H1 (cell line): ENCODE measurements around the gene MYH11. TPM values are rescaled to one million over a fixed set of nuclear protein-coding genes. Genes with fewer than 3 reads are reported as not detected.

Experiments used
- CTCF ChIA-PET: fragments of 300-600 bp; sonication (Branson Sonifier 250); formaldehyde crosslinking; loops from one replicate; lab custom pipeline; 2021; ENCODE audit not compliant: partially characterized antibody; lab: Charles Lee
- POLR2A ChIA-PET: fragments of 300-600 bp; sonication (Branson Sonifier 250); formaldehyde crosslinking; loops from one replicate; lab custom pipeline; 2021; ENCODE audit warnings: inconsistent platforms; ENCODE audit not compliant: partially characterized antibody; lab: Charles Lee
- DNase-seq, 2 experiments: peaks; one replicate each; pipeline versions ENCODE4 v3.0.0 to v3.0.0-alpha.2; 2010 to 2022; ENCODE audit warnings: low spot score in 2 of 2, low read depth in 1 of 2, mixed read lengths in 1 of 2
- FAIRE-seq: peaks from 2 replicates; lab custom pipeline; 2011; peaks lifted over from hg19 to GRCh38; lab: Jason Lieb, UNC
- H2AFZ ChIP-seq: 2 replicates; pipeline ENCODE4 v1.8.1; 2012; ENCODE audit warnings: low read length, inconsistent platforms
- H2AK5ac ChIP-seq: 2 replicates; pipeline ENCODE4 v1.6.1; 2013; ENCODE audit warnings: low read depth, low read length
- H2BK120ac ChIP-seq: replicated peaks from 2 replicates; pipeline ENCODE3; 2013; ENCODE audit warnings: low read depth, low read length, inconsistent platforms
- H2BK12ac ChIP-seq: 2 replicates; pipeline ENCODE4 v1.6.1; 2013; ENCODE audit warnings: low read depth, low read length
- H2BK15ac ChIP-seq: 2 replicates; pipeline ENCODE4 v1.6.1; 2013; ENCODE audit warnings: low read length
- H2BK20ac ChIP-seq: 2 replicates; pipeline ENCODE4 v1.6.1; 2013; ENCODE audit warnings: low read length
- H2BK5ac ChIP-seq: 2 replicates; pipeline ENCODE4 v1.6.1; 2013; ENCODE audit warnings: low read depth, low read length
- H3K14ac ChIP-seq: 2 replicates; pipeline ENCODE4 v1.6.1; 2013; ENCODE audit warnings: inconsistent platforms; ENCODE audit not compliant: insufficient read length
- H3K18ac ChIP-seq: 2 replicates; pipeline ENCODE4 v1.6.1; 2013; ENCODE audit warnings: low read length; ENCODE audit errors: extremely low read depth
- H3K23ac ChIP-seq: 2 replicates; pipeline ENCODE4 v1.6.1; 2013; ENCODE audit warnings: inconsistent platforms; ENCODE audit not compliant: insufficient read length
- H3K23me2 ChIP-seq: 2 replicates; pipeline ENCODE4 v1.6.1; 2013; ENCODE audit warnings: low read depth, low read length
- H3K27ac ChIP-seq: 2 replicates; pipeline ENCODE4 v1.6.1; 2011; ENCODE audit warnings: low read depth, low read length, inconsistent platforms
- H3K27me3 ChIP-seq, 4 experiments: replicated peaks in 1 of 4; 1 replicate in 1 of 4; 2 replicates in 3 of 4; pipeline versions ENCODE4 v1.6.1 to v1.8.1; 2011 to 2013; ENCODE audit warnings: low read length in 3 of 4, mild to moderate bottlenecking in 3 of 4, inconsistent platforms in 2 of 4, mixed read lengths in 2 of 4, moderate library complexity in 1 of 4; ENCODE audit not compliant: control insufficient read depth in 3 of 4, insufficient read depth in 3 of 4; ENCODE audit errors: extremely low read depth in 1 of 4
- H3K36me3 ChIP-seq, 4 experiments: 2 replicates each; pipeline versions ENCODE4 v1.6.1 to v1.8.1; 2011 to 2013; ENCODE audit warnings: mild to moderate bottlenecking in 4 of 4, low read length in 3 of 4, moderate library complexity in 2 of 4, control low read depth in 1 of 4, inconsistent platforms in 1 of 4; ENCODE audit not compliant: insufficient read depth in 4 of 4, control insufficient read depth in 2 of 4
- H3K4ac ChIP-seq: replicated peaks from 2 replicates; pipeline ENCODE3; 2013; ENCODE audit warnings: low read length, low read depth, mixed read lengths, inconsistent platforms; ENCODE audit not compliant: insufficient read length
- H3K4me1 ChIP-seq, 4 experiments: replicated peaks in 1 of 4; 1 replicate in 1 of 4; 2 replicates in 3 of 4; pipeline versions ENCODE4 v1.6.1 to v1.8.1; 2011 to 2013; ENCODE audit warnings: low read length in 3 of 4, inconsistent platforms in 2 of 4, mixed read lengths in 1 of 4; ENCODE audit not compliant: insufficient read depth in 4 of 4, control insufficient read depth in 3 of 4
- H3K4me2 ChIP-seq, 2 experiments: 2 replicates each; pipeline versions ENCODE4 v1.6.1 to v1.8.1; 2011 to 2013; ENCODE audit warnings: low read depth in 2 of 2, low read length in 2 of 2, control low read depth in 1 of 2, inconsistent platforms in 1 of 2, mild to moderate bottlenecking in 1 of 2; ENCODE audit not compliant: insufficient read depth in 1 of 2
- H3K4me3 ChIP-seq, 4 experiments: fragments of 200-600, 300-600 bp in 1 of 4; sonication (generic), shearing (Covaris generic), sonication (Bioruptor Twin) in 1 of 4; 2 replicates each; pipeline versions ENCODE4 v1.5.1 to v1.8.1; 2011 to 2016; ENCODE audit warnings: low read length in 4 of 4, low read depth in 3 of 4, control low read depth in 2 of 4, inconsistent platforms in 2 of 4, mild to moderate bottlenecking in 2 of 4, mixed read lengths in 1 of 4, moderate library complexity in 1 of 4; ENCODE audit not compliant: insufficient read depth in 2 of 4; ENCODE audit errors: extremely low read depth in 1 of 4
- H3K56ac ChIP-seq: replicated peaks from 2 replicates; pipeline ENCODE3; 2013; ENCODE audit warnings: low read depth, mild to moderate bottlenecking, mixed read lengths, low read length, inconsistent platforms; ENCODE audit not compliant: insufficient read length
- H3K79me1 ChIP-seq: 2 replicates; pipeline ENCODE4 v1.6.1; 2013; ENCODE audit warnings: low read depth, low read length, control low read depth
- H3K79me2 ChIP-seq, 2 experiments: 2 replicates each; pipeline versions ENCODE4 v1.6.1 to v1.8.1; 2012 to 2013; ENCODE audit warnings: low read length in 2 of 2, mild to moderate bottlenecking in 2 of 2, inconsistent platforms in 1 of 2; ENCODE audit not compliant: insufficient read depth in 2 of 2, control insufficient read depth in 1 of 2
- H3K9ac ChIP-seq, 4 experiments: replicated peaks in 1 of 4; 1 replicate in 1 of 4; 2 replicates in 3 of 4; pipeline versions ENCODE4 v1.6.1 to v1.8.1; 2011 to 2013; ENCODE audit warnings: low read depth in 3 of 4, low read length in 3 of 4, control low read depth in 2 of 4, mild to moderate bottlenecking in 2 of 4, moderate library complexity in 2 of 4, inconsistent platforms in 1 of 4; ENCODE audit errors: extremely low read depth in 1 of 4
- H3K9me3 ChIP-seq, 2 experiments: 2 replicates each; pipeline versions ENCODE4 v1.6.1 to v1.8.1; 2012 to 2013; ENCODE audit warnings: mild to moderate bottlenecking in 2 of 2, moderate library complexity in 2 of 2, control low read depth in 1 of 2, inconsistent platforms in 1 of 2, low read depth in 1 of 2, low read length in 1 of 2, mixed read lengths in 1 of 2; ENCODE audit not compliant: insufficient read depth in 2 of 2
- H4K20me1 ChIP-seq, 2 experiments: replicated peaks in 1 of 2; 2 replicates each; pipeline versions ENCODE3 to v1.8.1; 2011 to 2013; ENCODE audit warnings: inconsistent platforms in 2 of 2, low read length in 2 of 2, mild to moderate bottlenecking in 1 of 2; ENCODE audit not compliant: insufficient read depth in 2 of 2, control insufficient read depth in 1 of 2
- H4K5ac ChIP-seq: 2 replicates; pipeline ENCODE4 v1.6.1; 2013; ENCODE audit warnings: low read length, low read depth, mixed read lengths, inconsistent platforms; ENCODE audit not compliant: insufficient read length
- H4K8ac ChIP-seq: 2 replicates; pipeline ENCODE4 v1.8.0; 2013; ENCODE audit warnings: mild to moderate bottlenecking, moderate library complexity, low read length, inconsistent platforms; ENCODE audit not compliant: insufficient read depth; ENCODE audit errors: extremely low read depth
- H4K91ac ChIP-seq: replicated peaks from 2 replicates; pipeline ENCODE3; 2013; ENCODE audit warnings: low read length, mixed read lengths, inconsistent platforms; ENCODE audit not compliant: insufficient read length
- CTCF ChIP-seq, 3 experiments: IDR thresholded peaks; 1 replicate in 2 of 3; 2 replicates in 1 of 3; pipeline versions ENCODE4 v1.5.1 to v1.6.1; 2011; ENCODE audit warnings: low read length in 3 of 3, mild to moderate bottlenecking in 3 of 3, inconsistent platforms in 2 of 3, low read depth in 1 of 3, moderate library complexity in 1 of 3; ENCODE audit not compliant: insufficient read depth in 1 of 3; ENCODE audit errors: control extremely low read depth in 1 of 3
- WGBS, 2 experiments: shearing (Covaris generic) in 1 of 2; methylation state at CpG; one replicate each; pipeline versions ENCODE4 v1.1.6 to v1.1.7; 2013 to 2015; ENCODE audit warnings: low lambda C conversion rate in 2 of 2, mixed read lengths in 2 of 2, inconsistent platforms in 1 of 2, low coverage in 1 of 2, missing lambda C conversion rate in 1 of 2; ENCODE audit not compliant: insufficient replicate concordance in 2 of 2, insufficient coverage in 1 of 2, insufficient read length in 1 of 2; ENCODE audit errors: extremely low coverage in 1 of 2, missing lambda C conversion rate in 1 of 2; 5-methylcytosine and 5-hydroxymethylcytosine counted together
- polyA plus RNA-seq, 7 experiments: library from polyadenylated mRNA; depleted of rRNA in 3 of 7; stranded (reverse) in 5 of 7; unstranded in 2 of 7; fragments of >200 nt in 5 of 7; fragments of 200-250 nt in 2 of 7; gene quantifications; 1 replicate in 5 of 7; 2 replicates in 1 of 7; 4 replicates in 1 of 7; pipeline versions ENCODE4 v1.2.1 to v1.2.3, GENCODE V29; 2011 to 2013; ENCODE audit warnings: missing spikeins in 2 of 7, mixed read lengths in 2 of 7
- total RNA-seq: library from RNA; stranded (reverse); fragmentation: NEBNext Ultra II Directional; extraction: Animal tissue kit (Norgen Biotek cat#: 25700); gene quantifications from 2 replicates; pipeline ENCODE4 v1.2.1, GENCODE V29; 2021

The MYH11 gene
- total and polyA plus RNA-seq, 2 of the 8 experiments (the other 6 are each of a cell fraction or from before 2014, with no cell fraction given) = 0.11 to 0.78 TPM

GRCh38 chr16:15716694-15717447 is 140.0 kb downstream of the MYH11 start:
- H2AFZ ChIP-seq = no peak overlapping the region
- H3K4me1 ChIP-seq = no peaks in the 10 kb centered on the region
- no peaks in the 10 kb centered on the region for H3K9me3 ChIP-seq
- H4K8ac ChIP-seq = peak overlapping the region; percentile 25; the same call in 1 of the 2 replicates
- H3K4me2 ChIP-seq = no peak overlapping the region
- H2BK5ac ChIP-seq = no peak overlapping the region
- no peak overlapping the region for H2AK5ac ChIP-seq
- H2BK12ac ChIP-seq = no peak overlapping the region
- H3K27ac ChIP-seq = no peak overlapping the region
- H3K23me2 ChIP-seq = no peaks in the 10 kb centered on the region
- H4K91ac ChIP-seq = no peak overlapping the region
- H3K18ac ChIP-seq = no peak overlapping the region
- H3K79me2 ChIP-seq = no peaks in the 10 kb centered on the region
- no peak overlapping the region for H4K5ac ChIP-seq
- no peak overlapping the region for H3K14ac ChIP-seq
- DNase-seq (no peak), FAIRE-seq (no peak)
- peaks cover 0 to 2% of the 10 kb centered on the region in 2 experiments for H4K20me1 ChIP-seq
- no peak overlapping the region for H3K9ac ChIP-seq
- POLR2A ChIA-PET = no interaction called here
- CTCF ChIA-PET = interaction anchor here (0.8 to 3.2 kb wide), 7 partner anchors 11 to 41 kb away, joined by 3 to 28 read pairs (median 4); no protein-coding TSS in a partner anchor
- H3K4ac ChIP-seq = no peak overlapping the region
- no peaks in the 10 kb centered on the region for H3K27me3 ChIP-seq
- no peak overlapping the region for H3K23ac ChIP-seq
- no peak overlapping the region for H2BK20ac ChIP-seq
- no peak overlapping the region for H2BK120ac ChIP-seq
- H3K4me3 ChIP-seq = no peak overlapping the region
- H2BK15ac ChIP-seq = no peak overlapping the region
- H3K36me3 ChIP-seq = no peaks in the 10 kb centered on the region
- no peaks in the 10 kb centered on the region for H3K79me1 ChIP-seq
- no peak overlapping the region for H3K56ac ChIP-seq
- 91% methylated on average over 23 of the region's 23 CpGs; no CpG with 5 or more reads in 1 of the 2 experiments for WGBS, 2 experiments
- no peak for TF ChIP-seq CTCF (IDR thresholded peaks at IDR 0.05; ENCODE audit: control extremely low read depth in 1 of 3, insufficient read depth in 1 of 3, low read depth in 1 of 3, low read length in 3 of 3)
